HG03432 (cell line): ENCODE data around the gene ST3GAL2.
A peak's percentile ranks its signal among the peaks of the same experiment; 100 is the strongest.
"Not testable (repeated sequence)": the region's sequence is repeated elsewhere in the genome, so short reads cannot be mapped to it uniquely, and the experiment has no call there.

ENCODE experiments used
- ATAC-seq: cut with Tn5 transposase; IDR thresholded peaks from one replicate; pipeline ENCODE4 v1.9.1; 2021; ENCODE audit warnings: mild to moderate bottlenecking, moderate library complexity; ENCODE audit not compliant: unreplicated experiment

ST3GAL2 gene

DNA sequence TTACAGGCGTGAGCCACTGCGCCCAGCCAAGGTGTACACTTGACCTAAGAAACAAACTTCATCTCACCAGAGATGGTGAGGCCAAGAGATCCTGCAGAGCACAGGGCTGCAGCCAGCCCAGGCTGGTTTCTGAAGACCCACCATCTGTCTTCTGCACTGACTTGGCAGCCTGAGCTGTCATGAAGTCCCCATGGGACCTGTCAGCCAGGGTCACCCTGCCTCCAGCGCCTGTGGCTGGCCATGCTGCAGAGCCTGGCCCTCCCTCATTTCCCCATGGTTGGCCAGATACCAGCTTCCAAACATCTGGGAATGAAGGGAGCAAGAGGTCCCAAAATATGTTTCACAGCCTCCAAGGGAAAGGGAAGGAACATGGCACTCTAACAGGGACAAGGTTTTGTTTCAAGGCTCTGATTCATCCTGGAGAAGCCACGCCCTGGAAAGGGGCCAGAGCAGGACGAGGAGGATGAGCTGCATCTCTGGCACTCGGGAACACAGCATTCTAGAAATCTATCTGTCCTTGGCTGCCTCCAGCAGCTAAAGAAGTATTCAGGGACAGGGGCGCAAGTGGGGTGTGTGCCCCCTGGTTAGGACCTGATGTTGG lies 46.9 kb downstream of the ST3GAL2 start:
- no peak for ATAC-seq

GRCh38 chr16:70391446-70391845 lies 47.5 kb downstream of the ST3GAL2 start:
- no peak for ATAC-seq

- no peak for ATAC-seq
Measured at GRCh38 chr16:70390774-70391173, 48.1 kb downstream of the ST3GAL2 start.

- ATAC-seq, result no peak
Measured at GRCh38 chr16:70388006-70388680, 50.8 kb downstream of the ST3GAL2 start.

DNA sequence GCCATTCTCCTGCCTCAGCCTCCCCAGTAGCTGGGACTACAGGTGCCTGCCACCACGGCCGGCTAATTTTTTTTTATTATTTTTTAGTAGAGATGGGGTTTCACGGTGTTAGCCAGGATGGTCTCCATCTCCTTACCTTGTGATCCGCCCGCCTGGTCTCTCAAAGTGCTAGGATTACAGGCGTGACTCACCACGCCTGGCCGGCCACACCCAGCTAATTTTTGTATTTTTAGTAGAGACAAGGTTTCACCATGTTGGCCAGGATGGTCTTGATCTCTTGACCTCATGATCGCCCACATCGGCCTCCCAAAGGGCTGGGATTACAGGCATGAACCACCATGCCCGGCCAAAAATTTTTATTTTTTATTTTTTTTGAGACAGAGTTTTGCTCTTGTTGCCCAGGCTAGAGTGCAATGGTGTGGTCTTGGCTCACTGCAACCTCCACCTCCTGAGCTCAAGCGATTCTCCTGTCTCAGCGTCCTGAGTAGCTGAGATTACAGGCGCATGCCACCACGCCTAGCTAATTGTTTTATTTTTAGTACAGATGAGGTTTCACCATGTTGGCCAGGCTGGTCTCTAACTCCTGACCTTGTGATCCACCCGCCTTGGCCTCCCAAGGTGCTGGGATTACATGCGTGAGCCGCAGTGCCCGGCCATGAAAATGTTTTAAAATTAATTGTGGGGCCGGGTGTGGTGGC lies 52.5 kb downstream of the ST3GAL2 start:
- not testable (repeated sequence) for ATAC-seq

GRCh38 chr16:70383421-70383960 lies 55.4 kb downstream of the ST3GAL2 start:
- ATAC-seq, result no peak

- peak; percentile 22 for ATAC-seq
Measured at GRCh38 chr16:70381604-70382342, 57.1 kb downstream of the ST3GAL2 start.

DNA sequence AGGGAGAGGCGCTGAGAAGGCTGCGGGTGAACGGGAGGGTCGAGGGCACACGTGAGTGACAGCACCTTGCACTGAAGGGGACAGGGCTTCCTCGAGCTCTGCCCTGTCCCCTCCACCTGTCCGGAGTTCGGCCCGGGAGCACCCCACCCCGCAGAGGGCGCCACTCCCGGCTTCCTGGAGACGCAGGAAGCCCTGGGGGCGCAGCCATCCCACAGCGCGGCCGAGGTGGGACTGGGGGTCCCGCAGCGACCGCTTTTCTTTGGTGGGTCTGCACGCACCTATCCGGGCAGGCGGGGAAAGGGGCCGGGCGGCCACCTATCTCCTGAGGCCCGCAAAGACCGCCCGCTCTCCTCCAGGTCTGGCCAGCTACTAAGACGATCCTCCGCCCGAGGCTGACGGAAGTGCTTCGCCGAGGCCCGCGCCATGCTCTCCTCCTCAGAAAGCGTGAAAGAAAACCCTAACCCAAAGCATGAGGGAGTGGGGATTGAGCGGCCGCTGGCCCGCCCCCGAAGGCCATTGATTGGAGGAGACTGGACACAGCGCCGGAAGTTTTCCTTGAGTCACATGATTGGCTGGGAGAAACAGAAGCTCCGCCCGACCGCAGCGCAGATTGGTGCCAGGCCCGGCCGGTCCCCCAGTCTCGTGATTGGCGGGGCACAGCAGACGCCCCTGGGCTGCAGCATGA lies 57.8 kb downstream of the ST3GAL2 start:
- peak; percentile 93 for ATAC-seq

- ATAC-seq, result peak; percentile 16
Measured at GRCh38 chr16:70380248-70380918, 58.5 kb downstream of the ST3GAL2 start.

DNA sequence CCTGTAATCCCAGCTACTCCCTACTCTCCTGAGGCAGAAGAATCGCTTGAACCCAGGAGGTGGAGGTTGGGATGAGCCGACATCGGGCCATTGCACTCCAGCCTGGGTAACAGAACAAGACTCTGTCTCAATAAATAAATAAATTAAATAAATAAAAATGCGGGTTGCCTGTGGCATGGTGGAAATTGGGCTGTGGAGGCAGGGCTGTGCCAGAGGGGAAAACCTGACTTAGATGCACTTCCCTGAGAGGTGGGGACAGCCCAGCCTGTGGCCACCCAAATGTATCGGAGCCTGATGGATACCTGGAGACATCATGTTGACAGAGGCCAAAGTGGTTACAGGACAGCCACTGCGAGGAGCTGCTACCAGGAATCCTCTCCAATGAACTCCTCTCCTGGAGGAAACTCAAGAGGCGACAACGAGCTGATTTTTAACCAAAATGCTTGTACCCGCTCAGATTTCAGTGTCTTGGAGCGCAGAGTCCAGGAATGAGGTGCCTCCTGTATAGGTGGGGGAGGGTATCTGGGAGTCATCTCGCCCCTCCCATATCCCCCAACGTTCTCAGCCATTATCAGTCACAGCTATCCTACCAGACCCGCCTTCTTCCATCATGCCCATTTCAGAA lies 59.9 kb downstream of the ST3GAL2 start:
- ATAC-seq, result no peak

DNA sequence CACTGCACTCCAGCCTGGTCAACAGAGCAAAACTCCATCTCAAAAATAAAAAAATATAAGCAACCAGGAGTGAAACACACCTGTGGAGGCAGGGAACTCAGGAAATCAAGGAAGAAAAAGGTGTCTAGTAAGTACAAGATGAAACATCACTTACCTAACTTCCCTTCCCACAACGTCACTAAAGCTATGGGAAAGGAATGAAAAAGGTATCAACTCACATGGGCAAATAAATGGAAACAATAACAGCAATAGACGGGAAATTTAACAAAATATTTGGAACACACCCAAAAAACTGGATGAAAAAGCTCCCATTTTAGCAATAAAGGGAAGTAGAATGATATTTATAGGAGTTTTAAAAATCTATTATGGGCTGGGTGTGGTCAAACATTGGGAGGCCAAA lies 61.1 kb downstream of the ST3GAL2 start:
- no peak for ATAC-seq

- ATAC-seq, result no peak
Measured at GRCh38 chr16:70375636-70376611, 63.0 kb downstream of the ST3GAL2 start.

- ATAC-seq, result no peak
Measured at GRCh38 chr16:70374213-70374612, 64.7 kb downstream of the ST3GAL2 start.

GRCh38 chr16:70372921-70373728 lies 65.8 kb downstream of the ST3GAL2 start:
- no peak for ATAC-seq

DNA sequence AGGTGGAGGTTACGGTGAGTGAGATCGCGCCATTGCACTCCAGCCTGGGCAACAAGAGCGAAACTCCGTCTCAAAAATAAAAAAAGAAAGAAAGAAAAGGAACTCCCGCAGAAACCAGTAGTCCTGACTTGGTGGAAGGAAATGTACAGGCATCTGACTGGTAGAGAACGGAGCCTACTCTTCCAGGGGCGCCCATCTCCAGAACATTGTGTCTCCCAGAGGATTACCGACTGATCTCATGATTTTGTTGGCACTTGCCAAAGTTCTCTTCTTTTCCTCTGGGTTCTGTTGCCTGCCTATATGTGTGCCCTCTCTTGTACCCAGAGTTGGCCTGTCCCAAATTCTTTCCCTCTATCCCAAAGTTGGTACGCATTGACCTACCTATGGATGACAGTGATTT lies 68.0 kb downstream of the ST3GAL2 start:
- no peak for ATAC-seq

GRCh38 chr16:70370145-70370544 lies 68.8 kb downstream of the ST3GAL2 start:
- ATAC-seq, result not testable (repeated sequence)

DNA sequence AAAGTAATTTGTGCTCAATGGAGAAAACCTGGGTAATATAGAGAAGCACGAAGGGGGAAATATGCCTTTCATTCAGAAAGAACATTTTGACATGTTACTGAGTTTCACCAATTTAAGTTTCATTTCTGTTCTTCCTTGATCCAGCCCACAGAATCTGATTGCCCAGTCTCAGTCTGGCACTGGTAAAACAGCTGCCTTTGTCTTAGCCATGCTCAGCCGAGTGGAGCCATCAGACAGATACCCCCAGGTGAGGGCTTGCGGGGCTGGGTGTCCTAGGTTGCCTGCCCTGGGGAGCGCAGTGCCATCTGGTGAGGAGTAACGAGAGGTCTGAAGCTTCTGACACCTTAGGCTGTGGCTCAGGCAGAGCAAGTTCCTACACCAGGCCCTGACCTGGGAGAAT lies 74.5 kb downstream of the ST3GAL2 start:
- no peak for ATAC-seq

- no peak for ATAC-seq
Measured at GRCh38 chr16:70359552-70359951, 79.3 kb downstream of the ST3GAL2 start.
